Measurements from ENCODE around the gene ASB18.

The ASB18 gene

DNA sequence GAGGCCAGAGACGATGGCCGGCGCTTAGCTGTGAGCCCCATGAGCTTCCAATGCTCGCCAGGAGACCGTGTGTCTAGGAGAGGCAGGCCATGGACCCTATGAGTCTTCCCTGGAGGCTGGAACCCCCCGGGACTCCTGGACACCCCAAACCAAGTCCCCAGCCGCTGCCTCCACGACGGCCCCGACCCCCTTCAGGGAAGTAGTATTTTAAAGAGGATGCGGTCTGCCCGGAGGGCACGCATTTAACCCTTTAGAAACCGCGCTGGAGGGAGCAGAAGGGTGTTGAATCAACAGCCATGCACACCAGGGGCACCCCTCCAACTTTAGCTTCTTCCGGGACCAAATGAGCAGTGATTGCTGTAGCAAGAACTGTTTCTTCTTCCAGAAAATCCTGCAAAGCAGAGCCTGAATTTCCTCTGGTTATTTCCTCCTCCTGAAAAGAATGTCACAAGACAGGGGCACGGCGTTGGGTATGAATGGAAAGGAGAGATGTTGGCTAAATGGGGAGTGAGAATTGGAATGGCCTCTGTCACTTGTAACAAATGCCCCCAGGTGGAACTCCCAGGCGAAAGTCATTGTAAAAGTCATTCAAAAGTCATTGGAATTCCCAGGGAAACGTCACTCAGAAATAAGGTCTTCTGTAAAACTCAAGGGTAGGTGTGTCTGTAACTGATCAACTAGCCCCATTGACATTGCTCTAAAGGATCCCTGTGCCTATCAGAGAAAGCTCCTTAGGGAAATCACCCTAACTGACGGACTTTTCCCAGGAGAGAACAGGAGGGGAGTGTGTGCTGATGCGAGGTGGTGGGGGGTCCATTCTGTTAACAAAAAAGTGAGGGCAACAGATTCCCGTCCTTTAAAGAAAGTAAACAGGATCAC is 90.2 kb downstream of the ASB18 start:
- no peak for DNase-seq (ENCODE audit: low read depth)

DNA sequence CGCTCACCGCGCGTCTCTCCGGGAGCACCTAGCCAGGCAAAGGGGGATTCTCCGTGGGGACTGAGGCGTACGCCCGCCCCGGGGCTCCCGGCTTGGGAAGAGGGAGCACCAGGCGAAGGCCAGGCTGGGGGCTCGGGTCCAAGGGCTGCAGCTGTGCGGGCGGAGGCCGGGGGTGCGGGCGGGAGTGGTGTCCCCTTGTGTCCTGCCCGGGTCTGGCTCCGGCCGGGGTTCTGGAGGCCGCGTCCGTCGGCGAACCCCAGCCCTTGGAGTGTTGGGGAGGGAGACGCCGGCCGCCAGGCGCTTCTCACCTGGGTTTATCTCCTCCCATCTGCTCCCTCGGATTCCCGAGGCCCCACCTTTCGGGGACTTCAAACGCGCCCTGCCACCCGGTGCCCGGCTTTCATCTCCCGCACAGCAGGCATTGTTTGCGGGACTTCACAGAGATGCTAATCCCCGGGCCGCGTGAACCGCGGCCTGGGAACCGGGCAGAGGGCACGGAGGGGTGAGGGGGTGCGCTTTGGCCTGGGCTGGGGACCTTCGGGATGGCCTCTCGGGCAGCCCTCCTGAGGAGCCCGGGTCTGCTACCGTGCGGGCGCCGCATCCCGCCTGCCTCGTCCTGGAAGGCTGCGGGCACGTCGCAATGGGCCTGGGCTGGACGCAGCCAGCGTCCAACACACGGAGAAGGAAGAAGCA is 91.0 kb downstream of the ASB18 start:
- DNase-seq (ENCODE audit: low read depth) = no peak

DNA sequence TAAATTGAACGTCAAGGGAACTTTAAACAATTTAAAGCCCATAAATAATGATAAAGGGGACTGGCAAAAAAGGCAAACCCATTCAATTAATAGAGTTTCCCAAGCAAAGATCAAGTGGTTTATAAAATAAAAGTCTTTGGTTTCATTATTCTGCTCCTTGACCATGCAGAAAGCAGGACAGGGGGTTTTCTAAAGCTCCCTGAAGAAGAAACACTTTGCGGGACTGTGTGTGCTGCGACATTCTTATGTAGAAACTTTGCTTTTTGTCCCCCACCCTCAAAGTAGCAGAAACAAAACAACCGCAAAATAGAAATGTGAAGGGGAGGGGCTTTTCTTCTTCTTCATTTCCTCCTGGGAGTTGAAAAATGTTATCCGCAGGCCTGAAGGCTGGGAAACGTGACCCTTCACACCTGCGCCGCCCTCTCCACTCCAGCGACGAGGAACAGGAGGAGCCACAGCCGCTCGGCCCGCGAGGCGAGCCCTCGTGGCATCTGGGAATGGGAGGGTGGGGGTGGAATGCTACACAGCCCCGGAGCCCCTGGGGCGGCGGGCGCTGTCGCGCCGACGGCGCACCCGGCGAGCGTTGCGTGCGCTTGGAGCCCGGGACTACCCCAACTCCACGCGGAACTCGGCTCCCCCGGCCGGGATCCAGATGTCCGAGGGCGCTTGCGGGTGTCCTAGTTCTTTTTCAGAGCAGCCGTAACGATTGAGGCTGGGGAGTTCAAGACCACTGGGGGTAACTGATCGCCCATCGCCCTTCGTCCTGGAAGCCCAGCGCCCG is 91.8 kb downstream of the ASB18 start:
- DNase-seq (ENCODE audit: low read depth) = no peak

DNA sequence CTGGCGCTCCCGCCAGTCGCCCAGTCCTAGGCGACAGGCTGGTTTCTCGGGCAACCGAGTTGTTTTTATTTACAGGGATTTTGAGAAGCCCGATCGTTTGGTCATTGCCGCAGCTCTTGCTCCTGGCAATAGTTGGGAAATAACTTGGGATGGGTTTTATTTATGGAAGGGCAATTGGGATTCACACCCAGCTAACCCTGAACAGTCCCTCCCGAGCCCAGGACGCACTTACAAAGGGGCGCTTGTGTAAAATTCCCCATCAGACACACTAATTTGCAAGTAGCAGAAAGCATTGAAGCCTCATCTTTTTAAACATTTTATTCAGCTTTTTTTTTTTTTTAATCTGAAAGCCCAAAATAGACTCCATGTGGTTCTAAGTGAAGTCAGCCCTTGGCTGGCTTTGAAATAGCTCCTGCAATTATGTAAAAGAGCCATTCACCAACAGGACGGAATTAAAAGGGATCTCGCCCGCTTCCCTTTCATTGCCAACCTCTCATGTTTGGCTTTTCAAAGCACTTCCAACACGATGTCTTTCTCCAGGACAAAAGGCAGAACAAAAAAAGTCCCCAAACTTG is 92.4 kb downstream of the ASB18 start:
- DNase-seq (ENCODE audit: low read depth) = no peak

DNA sequence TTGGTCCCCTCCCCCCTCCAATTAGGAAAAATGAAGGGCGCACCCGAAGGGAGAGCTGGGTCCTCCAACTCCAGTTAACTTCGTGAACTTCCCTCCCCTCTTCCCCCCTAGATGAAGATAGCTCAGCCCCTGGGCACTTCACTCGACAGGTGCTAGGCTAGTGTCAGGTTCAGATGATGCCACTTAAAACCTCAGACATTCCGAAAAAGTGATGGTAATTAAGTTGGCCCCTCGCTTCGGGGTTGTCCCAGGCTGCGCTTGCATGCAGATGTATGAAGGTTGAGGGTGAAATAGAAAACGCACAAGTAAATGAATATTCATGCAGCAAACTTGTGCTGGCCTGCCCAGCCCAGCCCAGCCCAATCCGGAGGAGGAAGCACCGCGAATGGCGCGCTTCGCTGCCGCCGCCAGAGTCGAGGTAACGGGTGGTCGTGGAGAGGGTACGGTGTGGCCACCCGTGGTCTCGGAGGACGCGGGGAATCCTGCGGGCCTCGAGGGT is 93.0 kb downstream of the ASB18 start:
- no peak for DNase-seq (ENCODE audit: low read depth)

DNA sequence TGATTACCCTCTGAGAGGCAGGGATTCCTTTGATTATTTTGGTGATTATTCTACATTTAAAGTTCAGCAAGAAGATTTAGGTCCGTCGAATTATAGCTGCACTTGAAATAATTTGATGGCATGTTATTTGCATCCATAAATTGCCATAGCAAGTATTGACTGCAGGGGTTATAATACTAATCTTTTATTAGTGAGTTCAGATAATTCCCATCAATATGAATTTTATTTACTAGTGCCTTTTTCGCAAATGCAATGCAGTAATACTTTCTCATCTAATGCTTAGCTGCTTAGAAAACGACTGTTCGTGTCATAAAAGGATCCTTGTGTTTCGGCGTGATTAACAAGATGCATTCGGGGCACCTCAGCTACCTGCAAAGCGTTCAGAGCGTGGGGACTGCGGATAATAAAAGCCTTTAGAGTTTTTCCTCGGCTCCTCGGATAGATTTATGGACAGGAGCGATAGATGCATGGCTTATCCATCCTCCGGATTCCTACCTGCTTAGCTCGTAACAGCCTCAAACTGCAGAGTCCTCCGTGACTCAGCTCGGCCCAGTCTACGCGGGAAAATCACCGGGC is 93.5 kb downstream of the ASB18 start:
- DNase-seq (ENCODE audit: low read depth) = no peak

DNA sequence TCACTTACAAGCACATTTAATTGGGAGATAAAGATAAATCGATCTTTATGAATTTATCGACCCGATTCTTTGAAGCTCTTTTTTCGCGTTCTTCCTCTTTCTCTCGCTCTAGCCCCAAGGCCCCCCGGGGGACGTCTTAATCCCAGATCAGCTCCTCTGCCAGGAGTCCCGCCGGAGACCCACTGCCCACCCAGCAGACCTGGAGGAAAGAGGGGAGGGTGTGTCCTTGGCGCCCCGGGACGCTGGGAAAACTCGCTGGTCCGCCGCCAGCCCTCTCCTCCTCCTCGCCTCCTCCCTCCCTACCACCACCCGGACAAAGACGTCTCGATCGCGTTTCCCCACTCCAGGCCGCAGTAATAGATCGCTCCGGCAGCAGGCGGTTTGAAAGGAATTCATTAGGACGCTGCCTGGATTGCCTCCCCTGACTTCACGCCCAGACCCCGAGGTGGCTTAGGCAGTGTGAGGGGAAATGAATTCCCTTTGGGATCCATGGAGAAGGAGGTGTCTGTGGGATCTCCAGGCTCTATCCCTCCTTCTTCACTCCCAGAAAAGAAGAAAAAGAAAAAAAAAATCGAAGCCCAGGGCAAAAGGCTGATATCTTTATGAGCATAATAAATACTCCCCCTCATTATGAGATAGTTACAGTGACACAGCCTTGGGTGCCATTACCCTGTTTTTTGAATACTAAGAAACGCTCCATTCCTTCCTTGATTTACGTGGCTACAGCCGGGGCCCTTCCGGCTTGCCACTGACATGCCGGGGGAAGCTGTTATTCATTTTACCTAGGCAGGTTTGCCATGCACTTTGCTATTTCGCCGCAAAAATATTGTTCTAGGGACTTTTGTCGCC is 94.2 kb downstream of the ASB18 start:
- DNase-seq (ENCODE audit: low read depth) = no peak

DNA sequence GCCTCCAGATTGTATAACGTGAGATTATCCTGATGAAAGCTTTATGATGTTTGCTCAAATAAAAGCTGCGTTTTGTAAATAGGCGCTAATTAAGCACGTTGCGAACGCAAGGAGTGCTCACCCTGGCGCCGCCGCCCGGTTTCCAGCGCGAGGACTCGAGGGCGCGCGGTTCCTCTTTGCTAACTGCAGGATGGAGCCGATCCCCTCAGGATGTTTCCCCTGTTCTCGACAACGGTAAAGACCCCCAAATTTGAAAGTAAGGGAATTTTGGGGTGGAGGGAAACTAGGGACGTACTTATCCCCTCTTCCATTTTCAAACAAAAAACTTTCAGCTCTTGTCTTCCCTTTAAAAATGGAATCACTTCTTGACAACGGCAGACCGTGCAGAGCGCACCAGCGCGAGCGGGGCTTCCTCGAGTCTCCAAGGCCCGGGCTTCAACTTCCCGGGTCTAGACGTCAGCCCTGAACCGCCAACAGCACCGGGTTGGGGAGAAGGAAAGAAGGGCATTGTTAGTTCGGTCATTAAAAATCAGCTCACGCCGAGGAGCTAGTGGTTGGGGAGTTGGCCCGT is 95.0 kb downstream of the ASB18 start:
- DNase-seq (ENCODE audit: low read depth) = no peak

DNA sequence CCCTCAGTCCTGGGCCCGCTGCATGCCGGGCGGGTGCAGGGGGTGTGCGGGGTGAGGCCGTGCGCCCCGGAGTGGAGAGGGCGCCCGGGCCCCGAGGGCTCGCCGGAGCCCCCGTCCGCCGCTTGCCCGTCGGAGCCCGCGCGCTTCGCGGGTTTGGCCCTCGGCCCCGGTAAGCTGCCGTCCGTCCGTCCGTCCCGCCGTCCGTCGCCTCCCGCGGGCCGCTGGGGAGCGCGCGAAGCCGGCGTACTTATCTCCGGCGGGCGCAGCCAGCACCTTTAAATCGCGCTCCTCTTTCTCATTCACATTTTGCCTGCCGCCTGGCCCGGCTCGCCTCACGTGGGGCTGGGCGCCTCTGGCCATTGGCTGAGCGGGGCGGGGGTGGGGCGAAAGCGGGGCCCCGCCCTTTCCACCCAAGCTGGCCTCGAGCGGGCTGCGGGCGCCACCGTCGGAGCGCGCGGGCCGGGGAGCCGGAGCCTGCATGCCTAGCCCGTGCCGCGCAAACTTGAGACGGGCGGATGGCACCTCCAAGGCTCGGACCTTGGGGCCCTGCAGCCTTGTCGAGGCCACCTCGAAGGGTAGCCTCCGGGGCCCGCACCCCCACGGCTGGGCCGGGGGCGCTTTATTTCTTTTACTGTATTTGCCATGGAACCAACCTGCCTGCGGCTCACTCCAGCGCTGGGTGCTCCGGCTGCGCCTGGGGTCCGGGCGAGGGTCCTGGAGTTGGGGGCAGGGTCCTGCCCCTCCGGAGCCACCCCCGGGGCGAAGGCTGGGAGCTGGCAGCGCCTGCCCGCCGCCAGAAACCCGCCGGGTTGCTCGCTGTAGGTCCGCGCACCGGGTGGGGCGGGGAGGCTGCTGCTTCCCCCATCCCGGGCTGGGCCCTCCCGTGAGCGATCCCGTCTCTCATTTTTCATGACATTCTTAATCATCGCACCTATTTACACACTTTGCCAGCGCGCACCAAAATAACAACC is 95.8 kb downstream of the ASB18 start, which contains the start of gene GBX2:
Gene GBX2 (minus strand): TSS at position 277 of the 971 bp plus-strand sequence. CDS start 415 bp downstream, outside the sequence.
- no peak for DNase-seq (ENCODE audit: low read depth)

DNA sequence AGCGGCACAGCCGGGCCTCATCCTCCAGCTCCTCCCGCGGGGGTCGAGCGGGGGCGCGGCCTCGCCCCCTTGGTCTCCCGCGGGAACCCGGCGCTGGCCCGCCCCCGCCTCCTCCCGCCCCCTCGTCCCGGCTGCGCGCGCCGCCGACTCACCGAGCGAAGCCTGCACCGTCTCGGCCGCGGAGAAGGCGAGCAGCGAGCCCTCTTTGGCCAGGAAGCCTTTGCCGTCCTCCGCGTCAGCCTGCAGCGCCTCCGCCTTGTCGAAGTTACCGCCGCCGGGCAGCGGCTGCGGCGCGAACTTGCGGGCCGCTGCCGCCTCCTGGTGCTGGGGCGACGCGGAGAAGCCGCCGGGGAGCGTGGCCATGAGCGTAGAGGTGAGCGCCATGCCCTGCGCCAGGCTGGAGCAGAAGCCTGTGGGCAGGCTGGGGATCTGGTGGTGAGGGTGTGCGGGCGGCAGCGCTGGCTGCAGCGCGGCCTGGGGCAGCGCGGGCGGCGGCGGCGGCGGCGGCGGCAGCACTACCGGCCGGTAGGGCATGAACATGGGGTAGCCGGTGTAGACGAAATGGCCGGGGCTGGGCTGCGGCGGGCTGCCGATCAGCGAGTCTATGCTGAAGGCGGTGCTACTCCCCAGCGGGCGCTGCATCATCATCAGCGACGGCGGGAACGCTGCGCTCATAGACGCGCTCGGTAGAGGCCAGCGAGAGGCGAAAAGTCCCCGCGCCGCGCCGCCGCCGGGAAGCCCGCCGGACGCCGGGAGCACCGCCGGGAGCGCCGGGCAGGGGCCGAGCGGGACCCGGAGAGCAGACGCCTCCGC is 96.7 kb downstream of the ASB18 start:
- no peak for DNase-seq (ENCODE audit: low read depth)

DNA sequence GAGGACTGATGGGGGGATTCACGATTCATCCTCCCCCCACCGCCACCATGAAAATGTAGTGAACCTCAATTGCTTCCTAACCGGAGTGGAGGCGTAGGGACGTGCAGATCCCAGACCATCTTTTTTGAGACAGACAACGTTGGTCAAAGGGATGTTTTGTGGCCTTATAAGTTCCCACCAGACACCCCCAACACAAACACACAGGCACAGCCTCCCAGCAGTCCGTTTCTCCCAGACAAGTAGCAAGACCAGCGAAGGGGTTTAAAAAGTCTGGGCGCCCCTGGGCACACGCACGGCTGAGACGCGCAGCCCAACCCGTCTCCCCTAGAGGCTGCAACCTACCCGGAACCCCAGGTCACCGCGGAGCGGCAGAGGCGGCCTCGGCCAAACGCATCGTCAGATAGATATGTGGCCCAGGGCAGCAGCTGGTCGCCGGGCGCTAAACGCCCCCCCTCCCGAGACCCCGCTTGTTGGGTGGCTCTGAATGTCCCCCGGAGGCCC is 97.4 kb downstream of the ASB18 start:
- DNase-seq (ENCODE audit: low read depth) = no peak

DNA sequence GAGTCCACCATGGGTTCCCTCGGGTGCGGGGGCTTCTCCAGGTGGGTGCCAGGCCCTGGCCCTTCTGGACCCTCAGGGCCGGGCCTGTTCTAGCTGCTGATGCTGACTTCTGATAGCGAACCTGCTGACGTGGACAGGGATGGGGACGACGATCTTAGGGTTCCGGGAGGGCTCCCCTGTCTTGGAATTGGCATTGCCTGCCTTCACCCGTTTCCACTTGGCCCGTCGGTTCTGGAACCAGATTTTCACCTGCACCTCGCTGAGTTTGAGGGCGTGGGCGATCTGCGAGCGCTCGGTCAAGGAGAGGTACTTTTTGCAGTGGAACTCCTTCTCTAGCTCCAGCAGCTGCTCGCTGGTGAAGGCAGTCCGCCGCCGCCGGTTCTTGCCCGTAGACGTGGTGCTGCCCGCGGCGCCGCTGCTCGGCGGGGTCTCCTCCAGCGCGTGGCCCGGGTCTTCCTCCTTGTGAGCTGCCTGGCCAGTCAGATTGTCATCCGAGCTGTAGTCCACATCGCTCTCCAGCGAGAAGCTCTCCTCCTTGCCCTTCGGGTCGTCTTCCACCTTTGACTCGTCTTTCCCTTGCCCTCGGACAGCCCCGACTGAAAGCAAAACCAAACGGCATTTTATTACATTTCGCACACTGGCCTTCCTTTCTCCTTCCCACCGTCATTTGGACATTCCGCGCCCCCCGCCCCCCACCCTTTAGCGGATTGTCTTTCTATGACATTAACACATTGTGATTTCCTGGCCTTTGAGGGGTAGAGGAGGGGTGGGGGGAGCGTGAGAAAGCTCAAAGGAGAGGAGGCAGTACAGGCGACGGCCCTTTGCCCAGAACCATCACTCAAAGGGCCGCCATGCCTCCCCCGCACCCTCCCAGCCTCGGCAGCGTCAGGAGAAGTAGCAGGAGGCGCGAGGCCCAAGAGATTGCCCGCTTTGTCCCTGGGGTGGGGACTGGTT is 98.1 kb downstream of the ASB18 start:
- DNase-seq (ENCODE audit: low read depth) = no peak

DNA sequence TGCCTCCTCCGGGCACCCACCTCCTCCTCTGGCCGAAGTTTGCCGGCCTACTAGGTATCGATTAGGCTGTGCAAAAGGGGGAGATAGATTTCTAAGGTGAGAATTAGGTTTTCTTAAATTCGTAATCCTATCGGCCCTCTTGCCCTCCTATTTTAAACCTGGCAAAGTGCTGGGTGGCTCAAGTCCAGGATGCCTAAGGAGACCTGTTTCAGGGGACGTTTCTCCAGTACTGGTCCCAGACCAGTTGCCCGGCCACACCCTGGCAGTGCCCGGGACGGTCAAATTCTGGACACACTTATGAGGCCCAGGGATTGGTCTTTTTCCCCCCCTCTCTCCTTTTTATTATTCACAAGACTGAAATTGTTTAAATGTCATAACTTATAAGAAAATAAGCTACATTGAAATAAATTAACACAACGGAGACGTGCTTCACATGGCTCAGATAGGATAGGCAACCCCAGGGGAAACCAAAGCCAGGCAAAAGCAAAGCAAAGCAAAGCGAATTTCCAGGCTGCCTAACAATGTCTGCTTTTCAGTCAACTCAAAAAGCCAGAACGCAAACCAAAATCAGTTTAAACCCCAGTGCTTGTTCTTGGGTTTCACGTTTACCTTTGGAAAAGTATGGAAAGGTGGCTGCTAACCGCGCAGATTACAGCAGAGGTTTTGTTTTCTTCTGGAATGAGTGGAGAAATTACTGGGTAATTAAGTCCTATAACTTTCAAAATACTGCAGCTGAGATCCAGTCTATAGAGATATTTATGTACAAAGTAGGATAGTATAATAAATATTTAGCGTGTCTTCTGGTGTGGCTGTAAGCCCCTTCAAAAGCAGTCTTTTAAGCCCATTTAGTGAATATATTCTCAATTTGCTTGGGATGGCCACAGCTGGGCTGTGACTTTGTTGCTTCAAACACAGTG is 99.0 kb downstream of the ASB18 start:
- DNase-seq (ENCODE audit: low read depth) = no peak

DNA sequence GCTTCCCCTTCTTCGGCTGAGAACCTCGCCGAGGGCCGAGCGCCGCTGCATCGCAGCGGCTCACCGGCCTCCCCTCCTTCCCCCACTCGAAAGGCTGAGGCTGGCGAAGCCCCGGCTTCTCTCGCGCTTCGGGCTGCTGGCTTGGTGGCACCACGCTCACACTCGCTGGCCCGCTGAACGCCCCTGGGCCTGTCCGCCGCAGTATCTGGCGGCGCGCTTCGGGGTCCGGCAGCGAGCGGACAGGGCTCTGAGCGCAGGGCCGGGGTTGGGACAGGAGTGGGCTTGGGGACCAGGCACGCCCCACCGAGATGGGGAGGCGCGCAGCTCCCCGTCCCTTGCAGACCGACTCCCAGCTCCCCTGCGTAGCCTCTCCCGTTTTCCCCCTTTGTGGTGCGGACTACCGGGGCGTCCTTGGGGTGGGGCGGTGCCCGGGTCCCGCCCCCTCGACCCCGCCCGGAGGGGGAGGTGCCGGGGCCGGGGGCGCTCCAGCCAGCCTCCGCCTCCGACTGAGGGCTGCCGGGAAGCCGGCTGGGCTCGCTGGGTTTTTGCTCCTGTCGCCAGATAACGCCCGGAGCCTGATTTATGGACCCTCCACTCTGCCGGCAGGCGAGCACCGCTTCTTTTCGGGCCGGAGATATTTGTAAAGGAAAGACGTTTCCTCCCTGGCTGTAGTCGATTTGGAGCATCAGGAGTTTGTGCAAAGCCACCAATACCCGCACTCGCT is 99.8 kb downstream of the ASB18 start:
- no peak for DNase-seq (ENCODE audit: low read depth)

Data from HS-27A (cell line).